HK-2 (cell line): ENCODE measurements around the gene DIPK1A.

Experiments
- DNase-seq: peaks from one replicate; pipeline ENCODE4 v3.0.0-alpha.2; 2018; ENCODE audit not compliant: unreplicated experiment

Gene DIPK1A

DNA sequence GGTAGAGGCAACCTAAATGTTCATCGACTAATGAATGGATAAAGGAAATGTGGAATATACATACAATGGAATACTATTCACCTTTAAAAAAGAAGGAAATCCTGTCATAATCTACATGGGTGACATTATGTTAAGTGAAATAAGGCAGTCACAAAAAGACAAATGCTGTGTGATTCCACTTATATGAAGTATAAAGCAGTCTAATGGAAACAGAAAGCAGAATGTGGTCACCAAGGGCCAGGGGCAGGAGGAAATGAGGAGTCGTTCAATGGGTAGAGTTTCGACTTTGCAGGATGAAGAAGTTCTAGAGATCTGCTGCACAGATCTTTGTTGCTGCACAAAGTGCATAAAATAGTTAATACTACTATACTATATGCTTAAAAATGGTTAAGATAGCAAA is 7.8 kb downstream of the DIPK1A start:
- DNase-seq, result no peak

- no peak for DNase-seq
Observed at GRCh38 chr1:92952714-92953113, 8.5 kb downstream of the DIPK1A start.

DNA sequence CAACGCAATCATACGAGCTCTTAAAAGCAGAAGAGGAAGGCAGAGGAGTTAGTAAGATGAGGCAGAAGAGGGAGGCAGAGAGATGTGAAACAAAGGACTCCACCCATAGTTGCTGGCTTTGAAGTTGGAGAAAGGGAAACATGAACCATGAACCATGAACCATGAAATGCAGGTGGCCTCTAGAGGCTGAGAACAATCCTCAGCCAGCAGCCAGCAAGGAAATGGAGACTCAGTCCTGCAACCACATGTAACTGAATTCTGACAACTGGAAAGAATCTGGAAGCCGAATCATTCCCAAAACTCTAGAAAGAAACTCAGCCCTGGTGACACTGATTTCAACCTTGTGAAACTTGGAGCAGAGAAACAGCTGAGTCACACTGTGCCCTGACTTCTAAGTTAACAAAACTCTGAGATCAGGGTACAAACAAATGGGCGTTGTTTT is 10.1 kb downstream of the DIPK1A start:
- DNase-seq, result no peak

GRCh38 chr1:92949937-92950817 is 11.1 kb downstream of the DIPK1A start:
- DNase-seq, result peak; percentile 17

DNA sequence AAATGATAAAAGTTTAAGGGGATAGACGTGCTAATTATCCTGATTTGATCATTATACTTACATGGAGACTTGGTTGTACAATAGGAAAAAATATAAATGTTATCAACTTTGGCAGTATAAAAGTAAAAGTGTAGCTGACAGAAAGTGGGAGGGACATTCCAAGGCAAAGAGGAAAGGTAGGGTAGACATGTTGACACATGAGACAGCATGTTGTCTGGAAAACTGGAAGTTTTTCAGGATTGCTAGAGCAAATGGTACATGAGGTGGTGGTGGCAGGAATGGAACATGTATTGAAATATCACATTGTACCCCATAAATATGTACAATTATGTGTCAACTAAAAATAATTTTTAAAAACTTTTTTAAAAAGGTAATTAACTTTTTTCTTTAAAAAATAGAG is 13.2 kb downstream of the DIPK1A start:
- no peak for DNase-seq

- no peak for DNase-seq
Observed at GRCh38 chr1:92945748-92946270, 15.5 kb downstream of the DIPK1A start.

DNA sequence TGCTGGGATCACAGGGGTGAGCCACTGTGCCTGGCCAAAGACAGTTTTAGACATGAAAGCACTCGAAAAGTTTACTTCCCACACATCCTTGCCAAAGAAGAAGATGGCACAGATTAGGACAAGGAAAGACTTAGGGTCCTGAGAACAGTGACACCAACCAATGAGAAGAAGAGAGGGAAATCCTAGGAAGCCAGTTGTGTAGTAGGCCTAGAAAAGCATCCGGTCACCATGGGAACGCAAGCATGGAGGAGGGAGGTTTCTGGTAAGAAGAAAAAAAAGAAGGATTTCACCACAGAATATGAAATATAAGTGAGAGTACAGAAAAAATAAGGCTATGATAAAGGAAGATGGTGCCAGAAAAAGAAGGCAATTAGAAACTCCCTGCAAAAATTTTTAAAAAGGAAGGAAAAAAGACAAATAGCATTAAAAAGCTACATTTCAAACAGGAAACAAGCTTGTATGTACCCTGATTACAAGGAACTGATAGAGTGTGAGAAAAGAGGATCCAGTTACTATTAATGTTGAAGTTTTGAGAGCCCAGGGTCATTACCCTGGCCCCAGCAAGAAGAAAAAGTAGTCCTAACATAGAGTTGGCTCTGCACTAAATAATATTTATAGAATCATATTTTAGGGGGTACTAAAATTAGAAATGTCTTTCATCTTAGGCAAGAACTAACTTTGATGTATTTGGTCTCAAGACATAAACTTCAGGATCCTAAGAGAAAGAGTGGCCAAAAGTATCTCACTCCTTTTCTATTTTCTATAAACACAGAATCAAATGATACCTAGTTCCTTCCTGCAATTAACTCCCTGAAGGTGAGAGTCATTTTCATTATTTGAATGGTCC is 16.1 kb downstream of the DIPK1A start:
- DNase-seq, result no peak

DNA sequence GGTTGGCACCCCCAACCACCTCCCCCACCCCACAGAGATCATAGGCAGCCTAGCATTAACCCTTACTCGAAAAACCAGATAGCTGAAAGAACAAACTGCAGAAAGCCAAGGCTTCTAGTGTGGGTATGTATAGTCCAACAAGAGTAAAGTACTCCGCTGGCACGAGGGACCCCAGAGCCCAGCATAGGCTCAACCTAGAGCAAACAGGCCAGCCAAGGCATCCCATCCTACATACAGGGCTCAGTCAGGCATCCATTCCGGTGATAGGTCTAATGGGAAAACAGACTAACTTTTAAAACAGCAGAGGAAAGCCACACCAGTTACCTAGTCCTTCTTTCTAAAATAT is 17.8 kb downstream of the DIPK1A start:
- no peak for DNase-seq

DNA sequence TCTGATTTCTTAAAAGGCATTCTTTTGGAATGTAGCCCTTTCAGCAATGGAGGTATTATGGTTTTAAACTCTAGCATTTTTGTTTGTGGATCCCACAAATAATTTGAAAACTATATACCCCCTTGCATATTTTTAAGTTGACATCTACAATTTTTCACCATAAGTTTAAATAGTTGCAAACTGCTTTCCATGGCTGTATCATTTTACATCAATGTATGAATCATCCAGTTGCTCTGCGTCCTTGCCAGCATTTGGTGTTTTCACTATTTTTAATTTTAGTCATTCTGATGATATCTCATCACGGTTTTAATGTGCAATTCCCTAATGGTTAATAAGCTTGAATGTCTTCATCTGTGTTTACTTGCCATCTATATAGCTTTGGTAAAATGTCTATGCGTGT is 20.7 kb downstream of the DIPK1A start:
- DNase-seq, result no peak

GRCh38 chr1:92937731-92938130 is 23.5 kb downstream of the DIPK1A start:
- no peak for DNase-seq

- no peak for DNase-seq
Observed at GRCh38 chr1:92936865-92937264, 24.4 kb downstream of the DIPK1A start.

DNA sequence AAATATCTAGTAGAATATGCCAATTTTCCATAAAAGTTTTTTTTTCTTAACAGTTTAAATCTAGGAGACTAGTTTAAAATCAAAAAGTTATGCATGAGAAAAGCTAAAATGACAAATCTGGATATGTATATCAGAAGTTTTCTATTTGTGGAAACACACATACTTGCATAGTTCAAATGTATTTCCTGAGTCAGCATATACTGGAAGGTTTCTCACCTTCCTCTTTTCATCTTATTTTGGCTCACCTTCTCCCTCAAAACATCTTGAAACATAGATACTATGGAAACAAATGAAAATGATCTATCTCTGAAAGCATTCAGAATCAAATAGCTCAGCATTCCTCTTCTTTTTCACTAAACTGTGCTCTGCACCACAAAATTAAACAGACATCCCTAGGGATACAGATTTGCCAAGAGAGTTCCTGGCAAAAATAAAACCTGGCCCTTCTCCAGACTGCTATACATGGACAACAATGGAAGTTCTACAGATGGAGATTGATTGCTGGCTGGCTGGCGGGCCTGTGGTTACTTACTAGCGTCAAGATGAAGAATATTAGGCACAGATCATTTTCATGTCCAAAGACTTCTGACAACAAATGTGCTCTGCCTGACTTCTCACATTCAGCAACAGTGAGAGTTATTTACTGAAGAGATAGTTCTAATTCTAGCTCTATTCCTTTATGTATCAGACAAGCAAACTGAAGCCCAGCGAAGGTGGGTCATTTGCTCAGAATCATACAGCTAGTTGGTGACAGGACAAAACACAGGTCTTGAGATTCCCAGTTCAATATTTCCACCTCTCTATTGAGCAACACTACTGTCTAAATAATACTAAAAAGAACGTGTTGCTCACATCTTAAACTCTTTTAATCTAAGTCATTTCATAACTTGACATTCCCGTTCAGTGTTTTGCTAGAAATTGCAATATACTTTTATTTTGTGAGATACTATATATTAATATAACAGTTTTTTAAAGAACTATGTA is 26.6 kb downstream of the DIPK1A start:
- DNase-seq, result no peak

DNA sequence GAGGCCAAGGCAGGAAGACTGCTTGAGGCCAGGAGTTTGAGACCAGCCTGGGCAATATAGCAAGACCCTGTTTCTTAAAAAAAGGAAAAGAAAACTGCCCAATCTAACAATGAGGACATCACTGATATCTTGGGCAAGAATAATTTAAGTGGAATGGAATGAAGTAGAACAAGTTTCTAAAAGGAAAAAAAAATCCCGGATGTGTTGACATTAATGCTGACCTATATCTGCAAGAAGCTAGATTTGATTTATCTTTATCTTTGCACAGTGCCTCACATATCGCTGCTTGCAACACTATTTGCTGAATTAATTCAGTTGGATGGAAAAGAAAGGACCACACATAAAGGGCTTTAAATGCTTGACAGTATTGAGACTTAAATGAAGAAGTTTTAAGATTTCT is 27.8 kb downstream of the DIPK1A start:
- no peak for DNase-seq

- no peak for DNase-seq
Observed at GRCh38 chr1:92931691-92932090, 29.6 kb downstream of the DIPK1A start.

DNA sequence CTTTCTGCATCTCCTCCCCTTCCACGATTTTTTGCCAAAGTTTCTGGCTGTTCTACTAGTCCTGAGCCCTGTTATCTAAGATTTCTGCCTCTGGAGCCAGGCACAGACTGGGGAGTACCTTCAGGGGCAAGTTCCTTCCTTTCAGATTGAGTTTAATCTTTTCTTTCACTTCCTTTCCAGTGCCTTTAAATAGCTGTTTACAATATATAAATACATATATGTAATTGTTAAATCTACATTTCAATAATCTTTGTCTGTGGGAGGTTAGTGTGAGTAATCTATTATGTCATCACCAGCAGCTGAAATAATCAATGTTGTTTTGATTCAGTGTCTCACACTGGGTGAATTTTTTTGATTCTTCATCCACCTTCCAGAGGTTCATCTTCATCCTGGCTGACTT is 31.8 kb downstream of the DIPK1A start:
- no peak for DNase-seq

DNA sequence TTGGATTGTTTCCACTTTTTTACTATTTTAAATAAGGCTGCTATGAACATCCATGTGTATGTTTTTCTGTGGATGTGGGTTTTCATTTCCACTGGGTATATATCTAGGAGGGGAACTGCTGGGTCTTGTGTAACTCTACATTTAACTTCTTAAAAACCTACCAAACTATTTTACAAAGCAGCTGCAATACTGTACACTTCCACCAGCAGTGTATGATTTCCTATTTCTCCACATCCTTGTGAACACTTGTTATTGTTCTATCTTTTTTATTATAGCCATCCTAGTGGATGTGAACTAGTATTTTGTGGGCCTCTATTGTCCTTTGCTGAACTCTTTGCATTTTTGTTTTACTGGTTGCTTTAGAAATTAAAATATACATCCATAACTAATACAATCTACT is 33.4 kb downstream of the DIPK1A start:
- no peak for DNase-seq

GRCh38 chr1:92926873-92927272 is 34.4 kb downstream of the DIPK1A start:
- no peak for DNase-seq

DNA sequence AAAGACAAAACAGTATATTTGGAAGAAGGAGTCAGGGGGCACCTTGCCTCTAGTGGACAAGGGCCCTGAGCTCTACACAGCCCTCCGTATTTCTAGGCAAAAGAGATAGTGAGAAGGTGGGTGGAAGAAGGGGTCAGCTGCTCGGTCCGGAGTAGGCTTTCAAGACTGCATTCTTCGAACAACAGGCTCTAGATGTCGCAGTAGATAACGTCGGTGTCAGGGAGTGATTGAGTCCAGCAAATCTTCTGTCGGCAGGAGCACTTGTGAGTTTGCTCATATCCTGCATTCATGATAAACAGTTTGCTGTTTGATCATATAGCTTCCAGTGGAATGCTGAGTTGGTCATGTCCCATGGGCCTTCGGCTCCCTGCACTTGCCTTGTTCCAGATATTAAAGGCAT is 36.8 kb downstream of the DIPK1A start:
- DNase-seq, result no peak

DNA sequence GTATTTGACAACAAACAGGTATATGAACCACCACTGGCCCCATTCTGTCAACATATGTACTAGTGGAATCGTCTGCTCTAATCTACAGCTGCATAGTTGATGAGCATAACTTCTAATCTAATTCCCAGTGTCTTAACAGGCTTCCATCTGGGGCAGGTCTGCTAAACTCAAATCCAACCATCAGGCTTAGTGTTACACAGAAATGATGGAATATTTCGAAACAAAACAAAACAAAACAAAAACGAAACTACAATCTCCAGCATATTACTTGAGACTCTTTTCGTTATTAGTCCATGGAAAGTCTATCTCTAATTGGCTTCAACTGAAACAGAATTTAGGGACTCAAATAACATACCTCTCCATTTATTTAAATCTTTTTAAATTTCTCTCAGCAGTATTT is 37.6 kb downstream of the DIPK1A start:
- no peak for DNase-seq

GRCh38 chr1:92922356-92923035 is 38.8 kb downstream of the DIPK1A start:
- no peak for DNase-seq
